22Rv1 (cell line): Measurements from ENCODE around the gene ITGB1BP1.

Experiments
- CTCF ChIP-seq: fragments of 450-650 bp; IDR thresholded peaks from 2 replicates; pipeline ENCODE4 v1.5.1; 2017; ENCODE audit warnings: mild to moderate bottlenecking
- ZFX ChIP-seq: fragments of 450-650 bp; IDR thresholded peaks from 2 replicates; pipeline ENCODE4 v1.6.1; 2017; ENCODE audit warnings: antibody characterized with exemption, borderline replicate concordance

- TF ChIP-seq CTCF (no peak), ZFX (no peak)
Observed at GRCh38 chr2:9434489-9434888, 11.2 kb upstream of the ITGB1BP1 start.
